Measurements from ENCODE around the gene WASHC4.

- TF ChIP-seq CTCF (IDR thresholded peaks at IDR 0.05), result no peak
- no peak for TF ChIP-seq POLR2AphosphoS5 (IDR thresholded peaks at IDR 0.05)
- TF ChIP-seq POLR2A (IDR thresholded peaks at IDR 0.05), result no peak
These were observed 101.6 kb downstream of the WASHC4 start for GRCh38 chr12:105209091-105209490.

All from transverse colon (tissue), 4 donors.